Keratinocyte (primary cell): Measurements from ENCODE around the gene KCNK10. TPM values are rescaled to one million over a fixed set of nuclear protein-coding genes. Genes with fewer than 3 reads are reported as not detected.

Experiments
- DNase-seq: peaks from one replicate; pipeline ENCODE4 v3.0.0-alpha.2; 2011; ENCODE audit warnings: low read depth, missing footprints, low spot score
- FAIRE-seq: peaks from 2 replicates; lab custom pipeline; 2011; peaks lifted over from hg19 to GRCh38; lab: Jason Lieb, UNC
- H2AFZ ChIP-seq: 2 replicates; pipeline ENCODE4 v1.6.0; 2012; ENCODE audit warnings: low read length, control low read depth, inconsistent platforms; ENCODE audit not compliant: control insufficient read depth
- H3K27ac ChIP-seq: 2 replicates; pipeline ENCODE4 v1.5.1; 2011; ENCODE audit warnings: low read length; ENCODE audit not compliant: control insufficient read depth, insufficient read depth
- H3K27me3 ChIP-seq: 3 replicates; pipeline ENCODE4 v1.6.0; 2011; ENCODE audit warnings: low read length; ENCODE audit not compliant: control insufficient read depth, insufficient read depth; ENCODE audit errors: extremely low read depth
- H3K36me3 ChIP-seq, 2 experiments: 2 replicates in 1 of 2; 3 replicates in 1 of 2; pipeline ENCODE4 v1.5.1; 2011; ENCODE audit warnings: low read length in 2 of 2, mild to moderate bottlenecking in 1 of 2; ENCODE audit not compliant: control insufficient read depth in 2 of 2, insufficient read depth in 2 of 2; ENCODE audit errors: extremely low read depth in 1 of 2
- H3K4me1 ChIP-seq: 3 replicates; pipeline ENCODE4 v1.5.1; 2011; ENCODE audit warnings: low read length; ENCODE audit not compliant: control insufficient read depth, insufficient read depth; ENCODE audit errors: extremely low read depth
- H3K4me2 ChIP-seq: 3 replicates; pipeline ENCODE4 v1.6.0; 2011; ENCODE audit warnings: low read depth, low read length; ENCODE audit not compliant: control insufficient read depth, insufficient read depth; ENCODE audit errors: extremely low read depth
- H3K4me3 ChIP-seq, 3 experiments: fragments of 200-600 bp in 1 of 3; sonication (generic) in 1 of 3; 2 replicates in 2 of 3; 3 replicates in 1 of 3; pipeline ENCODE4 v1.5.1; 2011 to 2016; ENCODE audit warnings: low read length in 3 of 3, mild to moderate bottlenecking in 3 of 3, control low read depth in 2 of 3, inconsistent platforms in 1 of 3, low read depth in 1 of 3, mixed read lengths in 1 of 3, mixed run types in 1 of 3, moderate library complexity in 1 of 3; ENCODE audit not compliant: control insufficient read depth in 2 of 3, insufficient read depth in 2 of 3; ENCODE audit errors: extremely low read depth in 1 of 3
- H3K79me2 ChIP-seq: 2 replicates; pipeline ENCODE4 v1.6.0; 2012; ENCODE audit warnings: low read length; ENCODE audit not compliant: control insufficient read depth, insufficient read depth
- H3K9ac ChIP-seq: 3 replicates; pipeline ENCODE4 v1.6.0; 2011; ENCODE audit warnings: low read length; ENCODE audit not compliant: control insufficient read depth, insufficient read depth; ENCODE audit errors: extremely low read depth
- H3K9me1 ChIP-seq: 3 replicates; pipeline ENCODE4 v1.6.0; 2011; ENCODE audit warnings: low read length; ENCODE audit not compliant: control insufficient read depth, insufficient read depth; ENCODE audit errors: extremely low read depth
- H3K9me3 ChIP-seq: 2 replicates; pipeline ENCODE4 v1.5.1; 2012; ENCODE audit warnings: low read depth, low read length; ENCODE audit not compliant: control insufficient read depth
- H4K20me1 ChIP-seq: 3 replicates; pipeline ENCODE4 v1.6.0; 2011; ENCODE audit warnings: low read length; ENCODE audit not compliant: control insufficient read depth, insufficient read depth; ENCODE audit errors: extremely low read depth
- EZH2 ChIP-seq: IDR thresholded peaks from one replicate; pipeline ENCODE4 v1.6.1; 2012; ENCODE audit warnings: inconsistent platforms, mild to moderate bottlenecking, low read length, moderate library complexity
- dilution Hi-C: fragments of 300-500 bp; cut with MboI; formaldehyde crosslinking; loops from one replicate; pipeline ENCODE4 v1.7.0; 2020; ENCODE audit warnings: low sequenced_read_pairs; ENCODE audit not compliant: extremely low pct_ligation_motif_present
- polyA plus RNA-seq, 5 experiments: library from polyadenylated mRNA; depleted of rRNA in 3 of 5; stranded (reverse) in 3 of 5; stranded (forward) in 1 of 5; unstranded in 1 of 5; fragments of >200 nt; gene quantifications; 1 replicate in 1 of 5; 2 replicates in 3 of 5; 3 replicates in 1 of 5; pipeline versions ENCODE4 v1.2.1 to v1.2.3, GENCODE V29; 2011 to 2012; ENCODE audit warnings: missing spikeins in 2 of 5, low read depth in 1 of 5, low replicate concordance in 1 of 5
- TF ChIP-seq, protein P1 (sequence below), 3 experiments: IDR thresholded peaks in 1 of 3; conservative IDR thresholded peaks in 1 of 3; optimal IDR thresholded peaks in 1 of 3; 2 replicates in 2 of 3; 3 replicates in 1 of 3; pipeline versions ENCODE3 to v1.5.1; 2011; ENCODE audit warnings: low read length in 3 of 3, mild to moderate bottlenecking in 3 of 3, moderate library complexity in 2 of 3, control low read depth in 1 of 3, inconsistent platforms in 1 of 3; ENCODE audit not compliant: insufficient read depth in 2 of 3; ENCODE audit errors: extremely low read depth in 1 of 3

The KCNK10 gene
- polyA plus RNA-seq, 1 donor (not counting 4 experiments of a cell fraction or from before 2014, with no cell fraction given): 0.79 TPM

DNA sequence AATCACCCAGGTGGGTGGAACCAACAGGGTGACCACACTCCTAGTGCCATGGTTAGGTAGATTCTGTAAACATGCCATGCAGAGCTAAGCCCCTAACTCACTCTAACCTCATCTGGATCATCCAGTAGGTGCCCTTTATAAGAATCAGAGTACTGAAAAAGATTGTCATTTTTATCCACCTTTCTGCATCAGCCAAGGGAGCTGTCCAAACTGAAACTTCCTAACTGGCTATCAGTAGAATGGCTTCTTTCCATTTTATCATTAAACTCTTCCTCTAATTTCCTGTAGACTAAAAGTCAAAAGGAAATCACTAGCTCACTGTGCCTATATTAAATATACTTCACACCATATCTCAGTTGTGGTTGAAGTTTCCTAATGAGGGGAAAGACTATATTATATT, 6.5 kb downstream of the KCNK10 start:
- TF ChIP-seq, protein P1, sequence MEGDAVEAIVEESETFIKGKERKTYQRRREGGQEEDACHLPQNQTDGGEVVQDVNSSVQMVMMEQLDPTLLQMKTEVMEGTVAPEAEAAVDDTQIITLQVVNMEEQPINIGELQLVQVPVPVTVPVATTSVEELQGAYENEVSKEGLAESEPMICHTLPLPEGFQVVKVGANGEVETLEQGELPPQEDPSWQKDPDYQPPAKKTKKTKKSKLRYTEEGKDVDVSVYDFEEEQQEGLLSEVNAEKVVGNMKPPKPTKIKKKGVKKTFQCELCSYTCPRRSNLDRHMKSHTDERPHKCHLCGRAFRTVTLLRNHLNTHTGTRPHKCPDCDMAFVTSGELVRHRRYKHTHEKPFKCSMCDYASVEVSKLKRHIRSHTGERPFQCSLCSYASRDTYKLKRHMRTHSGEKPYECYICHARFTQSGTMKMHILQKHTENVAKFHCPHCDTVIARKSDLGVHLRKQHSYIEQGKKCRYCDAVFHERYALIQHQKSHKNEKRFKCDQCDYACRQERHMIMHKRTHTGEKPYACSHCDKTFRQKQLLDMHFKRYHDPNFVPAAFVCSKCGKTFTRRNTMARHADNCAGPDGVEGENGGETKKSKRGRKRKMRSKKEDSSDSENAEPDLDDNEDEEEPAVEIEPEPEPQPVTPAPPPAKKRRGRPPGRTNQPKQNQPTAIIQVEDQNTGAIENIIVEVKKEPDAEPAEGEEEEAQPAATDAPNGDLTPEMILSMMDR (optimal IDR thresholded peaks at IDR 0.05 in 1 of 3, IDR thresholded peaks at IDR 0.05 in 1 of 3, conservative IDR thresholded peaks at IDR 0.05 in 1 of 3; ENCODE audit: extremely low read depth in 1 of 3, insufficient read depth in 2 of 3, low read length in 3 of 3): no peak
- no peak for TF ChIP-seq EZH2
- Histone ChIP-seq H3K4me3 (no peak overlapping the region), H3K36me3 (no peaks in the 10 kb centered on the region), H4K20me1 (no peaks in the 10 kb centered on the region), H3K79me2 (no peaks in the 10 kb centered on the region), H3K9me3 (no peaks in the 10 kb centered on the region), H2AFZ (no peak overlapping the region), H3K9ac (no peak overlapping the region), H3K9me1 (no peaks in the 10 kb centered on the region), H3K27me3 (peaks cover 12% of the 10 kb centered on the region), H3K27ac (no peak overlapping the region), H3K4me1 (no peaks in the 10 kb centered on the region), H3K4me2 (no peak overlapping the region)
- DNase-seq: no peak
- dilution Hi-C loops: no loop called here
- FAIRE-seq: no peak

DNA sequence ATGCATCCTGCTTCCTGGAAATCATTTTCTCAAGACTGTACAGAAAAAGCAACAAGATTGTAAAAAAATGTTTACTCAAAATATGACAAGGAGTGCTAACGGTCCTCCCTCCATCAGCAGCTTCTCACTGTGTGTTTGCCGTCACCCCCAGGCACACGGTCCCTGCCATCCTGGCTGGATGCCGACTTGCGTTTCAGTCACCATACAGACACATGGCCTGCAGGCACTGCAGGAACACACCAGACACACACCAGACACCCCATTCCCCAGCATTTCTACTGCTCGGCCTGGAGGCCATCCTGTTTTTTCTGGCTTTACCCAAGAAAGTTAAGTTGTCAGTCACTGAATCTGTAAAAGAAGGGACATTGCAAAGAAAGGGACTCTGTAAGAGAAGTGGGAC, 10.8 kb downstream of the KCNK10 start:
- H3K27ac ChIP-seq: no peak overlapping the region
- H3K36me3 ChIP-seq: no peaks in the 10 kb centered on the region
- no peak for DNase-seq
- no peaks in the 10 kb centered on the region for H4K20me1 ChIP-seq
- H3K79me2 ChIP-seq: no peaks in the 10 kb centered on the region
- H2AFZ ChIP-seq: no peak overlapping the region
- no peaks in the 10 kb centered on the region for H3K9me1 ChIP-seq
- TF ChIP-seq, protein P1 (optimal IDR thresholded peaks at IDR 0.05 in 1 of 3, IDR thresholded peaks at IDR 0.05 in 1 of 3, conservative IDR thresholded peaks at IDR 0.05 in 1 of 3; ENCODE audit: extremely low read depth in 1 of 3, insufficient read depth in 2 of 3, low read length in 3 of 3): no peak
- TF ChIP-seq EZH2: no peak
- no peak overlapping the region for H3K4me2 ChIP-seq
- no peaks in the 10 kb centered on the region for H3K9me3 ChIP-seq
- FAIRE-seq: no peak
- dilution Hi-C loops: no loop called here
- no peak overlapping the region for H3K9ac ChIP-seq
- H3K27me3 ChIP-seq: no peaks in the 10 kb centered on the region
- H3K4me3 ChIP-seq: no peak overlapping the region
- no peaks in the 10 kb centered on the region for H3K4me1 ChIP-seq
